HUES48 (cell line): ENCODE measurements around the gene CNTN5.

Experiments
- H3K27ac ChIP-seq: one replicate; pipeline ENCODE4 v1.7.0; 2013; ENCODE audit warnings: low read depth, low read length, inconsistent platforms
- H3K27me3 ChIP-seq: 2 replicates; pipeline ENCODE4 v1.6.1; 2013; ENCODE audit warnings: mild to moderate bottlenecking, low read length; ENCODE audit not compliant: control insufficient read depth, insufficient read depth
- H3K36me3 ChIP-seq: 2 replicates; pipeline ENCODE4 v1.6.1; 2013; ENCODE audit warnings: low read length; ENCODE audit not compliant: control insufficient read depth, insufficient read depth
- H3K4me1 ChIP-seq: 2 replicates; pipeline ENCODE4 v1.6.1; 2013; ENCODE audit warnings: mild to moderate bottlenecking, low read length; ENCODE audit not compliant: control insufficient read depth, insufficient read depth
- H3K4me3 ChIP-seq: 2 replicates; pipeline ENCODE4 v1.5.1; 2013; ENCODE audit warnings: mild to moderate bottlenecking, low read depth, low read length
- H3K9ac ChIP-seq: 2 replicates; pipeline ENCODE4 v1.6.1; 2013; ENCODE audit warnings: mild to moderate bottlenecking, low read depth, low read length, moderate library complexity
- H3K9me3 ChIP-seq: 2 replicates; pipeline ENCODE4 v1.6.1; 2013; ENCODE audit warnings: low read length; ENCODE audit not compliant: control insufficient read depth, insufficient read depth

CNTN5 gene

DNA sequence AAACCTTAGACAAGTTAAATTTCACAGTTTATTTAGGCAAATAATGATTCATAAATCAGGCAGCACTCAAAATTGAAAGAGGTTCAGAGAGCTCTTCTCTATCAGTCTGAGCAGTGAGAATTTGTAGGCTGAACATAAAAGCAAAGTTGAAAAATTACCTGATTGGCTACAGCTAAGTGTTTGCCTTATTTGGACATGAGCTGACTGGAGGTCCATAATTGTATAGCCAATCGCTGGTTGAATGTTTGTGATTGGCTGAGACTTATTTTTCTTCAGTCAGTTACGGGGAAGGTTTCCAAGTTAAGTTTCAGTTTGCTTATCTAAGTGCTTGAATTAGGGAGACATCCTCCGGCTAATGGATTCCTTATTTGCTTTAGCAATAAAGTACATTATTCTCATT, 527.5 kb downstream of the CNTN5 start:
- Histone ChIP-seq H3K9me3 (no peaks in the 10 kb centered on the region), H3K4me3 (no peak overlapping the region)

DNA sequence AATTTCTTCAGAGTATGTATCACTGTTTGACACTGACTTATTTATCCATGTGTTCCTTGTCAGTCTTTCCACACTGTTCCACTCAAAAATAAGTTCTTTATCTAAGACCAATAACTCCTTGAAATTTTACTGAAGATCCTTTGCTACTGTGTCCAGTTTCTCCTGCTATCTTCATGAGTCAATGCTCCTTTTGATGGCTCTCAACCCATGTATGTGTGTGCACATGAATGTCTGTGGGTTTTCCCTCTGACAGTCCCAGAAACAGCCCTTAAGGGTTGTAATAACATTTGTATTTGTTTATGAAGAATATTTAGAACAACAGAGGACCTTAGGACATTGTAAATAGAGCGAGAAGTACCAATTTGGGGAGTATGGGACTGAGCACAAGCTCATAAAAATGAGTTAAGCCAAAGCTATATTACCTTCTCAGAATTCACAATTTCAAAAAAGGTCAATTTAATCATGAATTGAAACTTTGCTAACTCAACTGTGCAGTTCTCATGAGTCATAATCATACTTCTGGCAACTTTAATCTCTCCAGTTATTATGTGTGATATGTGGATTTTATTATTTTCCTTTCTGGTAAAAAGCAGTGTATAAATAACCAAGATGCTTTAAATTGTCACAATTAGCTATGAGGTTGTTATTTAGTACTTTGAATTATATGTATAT, 533.6 kb downstream of the CNTN5 start:
- Histone ChIP-seq H3K4me1 (no peaks in the 10 kb centered on the region), H3K36me3 (no peaks in the 10 kb centered on the region), H3K4me3 (no peak overlapping the region), H3K9ac (no peak overlapping the region), H3K27ac (no peak overlapping the region), H3K27me3 (no peaks in the 10 kb centered on the region), H3K9me3 (no peaks in the 10 kb centered on the region)

More for the DNA sequence above, 527.5 kb downstream of the CNTN5 start:
- Histone ChIP-seq H3K36me3 (no peaks in the 10 kb centered on the region), H3K9ac (no peak overlapping the region), H3K27me3 (no peaks in the 10 kb centered on the region), H3K27ac (no peak overlapping the region), H3K4me1 (no peaks in the 10 kb centered on the region)

DNA sequence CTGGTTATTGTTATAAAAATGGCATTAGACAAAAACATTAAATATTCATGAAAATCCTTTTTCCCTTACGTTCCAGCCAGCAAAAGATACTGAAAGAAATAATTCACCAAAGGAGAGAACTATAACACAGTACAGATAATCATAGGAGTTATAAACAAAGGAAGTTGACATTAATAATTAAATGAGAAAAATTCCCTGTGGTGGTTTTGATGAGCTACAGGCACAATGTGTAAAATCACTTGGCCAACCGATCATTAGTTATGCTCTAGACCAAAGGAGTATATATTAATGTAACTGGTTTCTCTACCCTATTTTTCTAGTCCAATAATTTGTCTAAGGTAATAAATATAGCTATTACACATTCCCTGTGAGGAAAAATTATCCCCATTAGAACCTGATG, 534.7 kb downstream of the CNTN5 start:
- no peaks in the 10 kb centered on the region for H3K27me3 ChIP-seq
- H3K36me3 ChIP-seq, result no peaks in the 10 kb centered on the region
- no peak overlapping the region for H3K27ac ChIP-seq
- H3K9me3 ChIP-seq, result no peaks in the 10 kb centered on the region
- no peaks in the 10 kb centered on the region for H3K4me1 ChIP-seq
- no peak overlapping the region for H3K9ac ChIP-seq
- no peak overlapping the region for H3K4me3 ChIP-seq

DNA sequence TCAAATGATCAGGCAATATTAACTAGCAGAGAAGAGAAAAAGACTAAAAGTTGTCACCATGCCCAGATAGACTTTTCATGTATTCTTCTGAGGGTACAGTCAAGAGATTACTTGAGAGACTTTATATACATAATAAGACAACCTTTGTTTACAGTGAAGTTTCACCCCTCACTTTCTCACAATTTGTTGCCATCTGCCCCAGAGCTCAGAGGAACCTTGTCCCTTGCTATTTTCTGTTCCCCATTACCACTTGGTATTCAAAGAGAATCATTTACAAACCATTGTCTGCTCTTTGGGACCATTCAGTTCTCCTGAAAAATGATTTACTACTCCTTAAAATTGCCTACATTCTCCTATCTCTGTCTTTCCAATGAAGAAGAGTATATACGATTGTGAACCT, 544.6 kb downstream of the CNTN5 start:
- H3K9me3 ChIP-seq, result no peaks in the 10 kb centered on the region
- no peak overlapping the region for H3K4me3 ChIP-seq
- no peak overlapping the region for H3K27ac ChIP-seq
- peaks cover 5% of the 10 kb centered on the region; the same call in 1 of the 2 replicates for H3K4me1 ChIP-seq
- no peaks in the 10 kb centered on the region for H3K27me3 ChIP-seq
- no peak overlapping the region for H3K9ac ChIP-seq
- H3K36me3 ChIP-seq, result no peaks in the 10 kb centered on the region

DNA sequence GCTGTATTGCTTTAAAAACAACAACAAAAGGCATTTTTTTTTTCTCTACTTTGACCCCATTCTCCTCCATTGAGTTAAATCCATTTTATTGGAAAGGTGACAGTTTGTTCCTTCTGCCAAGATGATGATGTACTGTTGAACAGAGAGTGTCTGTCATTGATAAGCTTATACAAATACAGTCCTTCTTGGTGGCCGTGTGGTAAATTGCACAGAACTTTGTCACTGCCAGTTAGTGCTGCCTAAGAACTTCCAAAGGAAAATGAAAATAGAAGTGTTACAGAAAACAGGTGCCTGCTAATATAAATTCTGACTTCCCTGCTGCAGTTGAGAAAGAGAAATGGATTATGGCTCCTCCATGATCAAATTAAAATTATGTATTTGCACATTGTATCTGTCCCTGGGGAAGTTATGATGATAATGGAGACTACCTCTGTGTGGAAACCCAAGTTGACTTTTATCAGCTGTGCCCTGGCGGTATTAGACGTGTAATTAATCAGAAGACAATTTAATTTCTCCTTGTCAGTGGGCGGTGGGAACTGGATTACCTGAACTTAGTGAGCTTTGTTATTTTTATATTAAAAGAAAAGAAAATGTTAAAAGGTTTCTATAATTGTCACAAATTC, 546.7 kb downstream of the CNTN5 start:
- Histone ChIP-seq H3K36me3 (no peaks in the 10 kb centered on the region), H3K4me3 (no peak overlapping the region), H3K9ac (no peak overlapping the region), H3K4me1 (peaks cover 5% of the 10 kb centered on the region; the same call in 1 of the 2 replicates), H3K9me3 (no peaks in the 10 kb centered on the region), H3K27me3 (no peaks in the 10 kb centered on the region), H3K27ac (no peak overlapping the region)

DNA sequence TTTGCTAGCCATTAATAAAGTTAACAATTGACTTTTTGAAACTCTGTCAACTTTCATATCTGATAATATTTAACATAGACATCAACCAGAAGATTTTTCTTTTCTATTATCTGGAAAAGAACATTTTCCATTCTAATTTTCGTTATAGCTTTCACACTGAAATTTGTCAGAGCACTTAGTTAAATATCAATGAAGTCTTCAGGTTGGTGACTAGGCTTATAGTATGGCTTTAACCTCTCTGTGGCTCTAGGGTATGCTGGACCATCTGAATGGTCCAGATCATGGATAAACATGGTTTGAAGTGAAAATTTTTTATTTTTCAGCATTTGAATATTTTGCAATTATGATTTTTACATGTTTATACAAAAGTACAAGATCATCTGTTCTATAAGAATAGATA, 548.1 kb downstream of the CNTN5 start:
- no peaks in the 10 kb centered on the region for H3K9me3 ChIP-seq

DNA sequence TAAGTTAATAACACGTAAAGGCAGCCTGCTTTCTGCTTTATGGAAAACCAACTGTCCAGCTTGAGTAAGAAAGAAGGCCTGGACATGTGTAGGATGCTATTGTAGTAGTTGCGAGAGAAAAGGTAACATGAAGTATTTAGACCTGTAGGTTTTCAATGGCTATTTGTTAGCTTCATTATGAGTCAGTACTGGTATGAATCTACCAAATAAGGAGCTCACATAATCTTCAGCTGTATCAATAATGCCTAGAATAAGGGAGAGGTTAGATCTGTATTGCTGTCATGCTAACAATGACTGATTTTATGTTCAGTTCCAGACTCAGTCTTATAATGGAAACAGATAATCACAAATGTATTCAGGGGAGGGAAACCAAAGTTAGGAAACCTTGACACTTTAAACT, 550.3 kb downstream of the CNTN5 start:
- no peak overlapping the region for H3K4me3 ChIP-seq

More for the DNA sequence above, 548.1 kb downstream of the CNTN5 start:
- no peaks in the 10 kb centered on the region for H3K27me3 ChIP-seq
- H3K27ac ChIP-seq, result no peak overlapping the region
- peaks cover 5% of the 10 kb centered on the region; the same call in 1 of the 2 replicates for H3K4me1 ChIP-seq
- no peak overlapping the region for H3K9ac ChIP-seq
- H3K36me3 ChIP-seq, result no peaks in the 10 kb centered on the region
- H3K4me3 ChIP-seq, result no peak overlapping the region

DNA sequence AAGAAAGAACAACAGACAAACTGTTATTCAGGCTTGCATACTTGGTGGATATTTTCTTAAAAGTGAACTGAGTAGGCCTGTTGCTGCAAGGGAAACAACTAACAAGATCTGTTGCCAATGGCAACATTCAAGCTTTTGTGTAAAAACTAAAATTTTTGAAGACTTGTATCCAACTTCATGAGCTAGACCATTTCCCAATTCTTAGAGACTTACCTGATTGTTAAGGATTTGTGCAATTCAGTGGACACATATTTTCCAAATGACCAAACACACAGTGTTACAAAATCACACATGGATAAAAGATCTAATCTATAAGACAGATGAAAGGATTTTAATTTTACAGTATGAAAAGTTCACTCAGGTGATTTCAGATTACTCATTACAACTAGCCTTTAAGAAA, 564.1 kb downstream of the CNTN5 start:
- Histone ChIP-seq H3K27me3 (no peaks in the 10 kb centered on the region), H3K36me3 (no peaks in the 10 kb centered on the region), H3K9ac (no peak overlapping the region)

More for the DNA sequence above, 550.3 kb downstream of the CNTN5 start:
- H3K4me1 ChIP-seq, result no peaks in the 10 kb centered on the region
- no peak overlapping the region for H3K27ac ChIP-seq
- H3K9ac ChIP-seq, result no peak overlapping the region
- no peaks in the 10 kb centered on the region for H3K27me3 ChIP-seq
- H3K36me3 ChIP-seq, result no peaks in the 10 kb centered on the region
- no peaks in the 10 kb centered on the region for H3K9me3 ChIP-seq

DNA sequence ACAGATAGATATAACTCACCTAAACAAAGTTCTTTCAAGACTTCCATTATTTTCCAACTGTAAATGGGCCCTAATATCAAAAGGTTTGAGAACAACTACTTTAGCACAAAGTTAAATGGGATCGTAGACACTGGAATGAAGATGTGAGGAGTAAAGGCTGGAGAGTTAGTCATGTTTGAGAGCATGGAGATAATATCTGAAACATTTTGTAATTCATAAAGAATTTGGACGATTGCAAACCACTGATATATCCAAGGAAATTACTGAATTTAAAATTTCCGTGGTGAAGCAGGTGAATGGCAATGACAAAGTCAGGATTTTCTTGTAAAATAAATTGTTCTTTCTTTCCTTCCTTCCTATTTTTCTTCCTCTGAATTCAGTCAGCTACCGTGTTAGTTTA, 564.9 kb downstream of the CNTN5 start:
- no peak overlapping the region for H3K9ac ChIP-seq
- H3K36me3 ChIP-seq, result no peaks in the 10 kb centered on the region
- H3K4me1 ChIP-seq, result no peaks in the 10 kb centered on the region

More for the DNA sequence above, 564.1 kb downstream of the CNTN5 start:
- Histone ChIP-seq H3K27ac (no peak overlapping the region), H3K4me3 (no peak overlapping the region), H3K4me1 (no peaks in the 10 kb centered on the region), H3K9me3 (peaks cover 6% of the 10 kb centered on the region)

DNA sequence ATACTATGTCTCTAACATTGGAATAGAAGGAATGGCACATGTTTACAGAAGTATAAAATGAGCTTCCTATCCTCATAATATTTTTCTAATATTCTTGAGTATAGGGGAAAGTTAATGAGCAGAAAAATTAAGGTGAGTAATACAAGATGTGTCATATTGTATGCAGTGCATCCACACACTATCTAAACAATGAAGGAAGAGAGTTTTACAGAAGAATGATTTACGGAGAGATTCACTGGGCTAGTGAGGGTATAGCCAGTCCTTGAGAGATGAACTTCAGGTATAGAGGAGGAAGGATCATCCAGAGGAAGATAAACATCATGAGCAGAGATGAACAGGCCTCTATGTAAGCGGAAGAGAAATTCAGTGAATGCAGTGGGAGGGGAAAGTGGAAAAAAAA, 569.0 kb downstream of the CNTN5 start:
- no peaks in the 10 kb centered on the region for H3K27me3 ChIP-seq
- H3K27ac ChIP-seq, result no peak overlapping the region
- H3K4me3 ChIP-seq, result no peak overlapping the region
- no peaks in the 10 kb centered on the region for H3K9me3 ChIP-seq
- no peaks in the 10 kb centered on the region for H3K36me3 ChIP-seq
- no peaks in the 10 kb centered on the region for H3K4me1 ChIP-seq
- H3K9ac ChIP-seq, result no peak overlapping the region

More for the DNA sequence above, 564.9 kb downstream of the CNTN5 start:
- Histone ChIP-seq H3K4me3 (no peak overlapping the region), H3K27ac (no peak overlapping the region), H3K27me3 (no peaks in the 10 kb centered on the region), H3K9me3 (peaks cover 6% of the 10 kb centered on the region)

DNA sequence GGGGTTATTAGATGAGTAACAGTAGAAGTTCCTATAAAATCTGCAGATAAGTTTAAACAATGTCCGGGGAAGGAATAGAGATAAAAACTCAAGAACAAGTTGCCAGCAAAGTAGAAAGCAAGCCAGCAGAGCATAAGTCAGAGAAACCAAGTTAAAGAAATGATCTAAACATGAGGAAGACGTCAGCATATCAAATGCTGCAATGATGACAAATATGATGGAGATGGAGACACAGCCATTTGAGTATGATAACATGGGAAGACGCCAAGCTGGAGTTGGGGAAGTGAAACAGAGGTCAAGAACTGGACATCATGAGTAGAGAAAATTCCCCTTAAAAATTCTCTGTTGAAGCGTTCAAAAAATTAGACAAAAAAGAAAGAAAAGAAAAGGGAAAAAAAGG, 571.5 kb downstream of the CNTN5 start:
- H3K36me3 ChIP-seq, result no peaks in the 10 kb centered on the region
- H3K9ac ChIP-seq, result no peak overlapping the region
- H3K27ac ChIP-seq, result no peak overlapping the region
- no peak overlapping the region for H3K4me3 ChIP-seq
- H3K27me3 ChIP-seq, result no peaks in the 10 kb centered on the region
- H3K4me1 ChIP-seq, result no peaks in the 10 kb centered on the region
- H3K9me3 ChIP-seq, result no peaks in the 10 kb centered on the region
